Hepatocyte (in vitro differentiated cells): ENCODE measurements around the gene MAP7. TPM values are rescaled to one million over a fixed set of nuclear protein-coding genes. Genes with fewer than 3 reads are reported as not detected.
A peak's percentile ranks its signal among the peaks of the same experiment; 100 is the strongest.

Experiments used
- DNase-seq: peaks from one replicate; pipeline ENCODE4 v3.0.0-alpha.2; 2016; ENCODE audit warnings: low spot score
- H2AFZ ChIP-seq: fragments of 200-600 bp; sonication (generic); 2 replicates; pipeline ENCODE4 v1.6.0; 2016; ENCODE audit warnings: antibody characterized with exemption, mild to moderate bottlenecking
- H3K27ac ChIP-seq: fragments of 200-600 bp; sonication (generic); 2 replicates; pipeline ENCODE4 v1.5.1; 2016; ENCODE audit warnings: mild to moderate bottlenecking
- H3K27me3 ChIP-seq: fragments of 200-600 bp; sonication (generic); 2 replicates; pipeline ENCODE4 v1.6.1; 2016
- H3K36me3 ChIP-seq: fragments of 200-600 bp; sonication (generic); replicated peaks from 2 replicates; pipeline ENCODE4 v1.5.1; 2016; ENCODE audit warnings: low read depth; ENCODE audit not compliant: insufficient read depth
- H3K4me1 ChIP-seq: fragments of 200-600 bp; sonication (generic); 2 replicates; pipeline ENCODE4 v1.5.1; 2016; ENCODE audit warnings: mild to moderate bottlenecking, moderate library complexity; ENCODE audit not compliant: insufficient read depth
- H3K4me2 ChIP-seq: fragments of 200-600 bp; sonication (generic); 2 replicates; pipeline ENCODE4 v1.6.0; 2016
- H3K4me3 ChIP-seq: fragments of 200-600 bp; sonication (generic); 2 replicates; pipeline ENCODE4 v1.5.1; 2016; ENCODE audit warnings: mild to moderate bottlenecking
- H3K79me2 ChIP-seq: fragments of 200-600 bp; sonication (generic); 2 replicates; pipeline ENCODE4 v1.6.0; 2017; ENCODE audit warnings: mild to moderate bottlenecking
- H3K9me2 ChIP-seq: fragments of 200-600 bp; sonication (generic); replicated peaks from 2 replicates; pipeline ENCODE4 v1.6.0; 2017; ENCODE audit warnings: mild to moderate bottlenecking; ENCODE audit not compliant: insufficient read depth
- H3K9me3 ChIP-seq: fragments of 200-600 bp; sonication (generic); 2 replicates; pipeline ENCODE4 v1.5.1; 2016; ENCODE audit warnings: low read depth, mild to moderate bottlenecking
- H4K20me1 ChIP-seq: fragments of 200-600 bp; sonication (generic); 2 replicates; pipeline ENCODE4 v1.6.0; 2016; ENCODE audit warnings: mild to moderate bottlenecking; ENCODE audit not compliant: insufficient read depth, poor library complexity, severe bottlenecking
- EZH2 ChIP-seq: fragments of 200-600 bp; sonication (generic); IDR thresholded peaks from 2 replicates; pipeline ENCODE4 v1.6.1; 2016; ENCODE audit warnings: antibody characterized with exemption, mild to moderate bottlenecking, borderline replicate concordance
- EZH2phosphoT487 ChIP-seq: fragments of 200-600 bp; sonication (generic); IDR thresholded peaks from one replicate; pipeline ENCODE4 v1.6.1; 2018; ENCODE audit warnings: antibody characterized with exemption, mild to moderate bottlenecking, low read depth, moderate library complexity; ENCODE audit not compliant: unreplicated experiment, severe bottlenecking
- WGBS: methylation state at CpG from one replicate; pipeline ENCODE4 v1.1.6; 2016; ENCODE audit warnings: low lambda C conversion rate; ENCODE audit errors: missing lambda C conversion rate; 5-methylcytosine and 5-hydroxymethylcytosine counted together
- polyA plus RNA-seq: library from polyadenylated mRNA; unstranded; fragments of >200 nt; fragmentation: Nextera tagmentation; extraction: Ambion mirVana; gene quantifications from 2 replicates; pipeline ENCODE4 v1.2.1, GENCODE V29; 2016
- total RNA-seq: library from RNA; depleted of rRNA; stranded (reverse); fragments of >200 nt; gene quantifications from 2 replicates; pipeline ENCODE4 v1.2.3, GENCODE V29; 2014
- TF ChIP-seq, protein P1 (sequence below): fragments of 200-600 bp; sonication (generic); IDR thresholded peaks from 2 replicates; pipeline ENCODE4 v1.5.1; 2016; ENCODE audit warnings: antibody characterized with exemption, mild to moderate bottlenecking; ENCODE audit not compliant: poor library complexity

Gene MAP7
- total and polyA plus RNA-seq, 2 experiments from 2014 or later: 13.4 to 22.9 TPM

DNA sequence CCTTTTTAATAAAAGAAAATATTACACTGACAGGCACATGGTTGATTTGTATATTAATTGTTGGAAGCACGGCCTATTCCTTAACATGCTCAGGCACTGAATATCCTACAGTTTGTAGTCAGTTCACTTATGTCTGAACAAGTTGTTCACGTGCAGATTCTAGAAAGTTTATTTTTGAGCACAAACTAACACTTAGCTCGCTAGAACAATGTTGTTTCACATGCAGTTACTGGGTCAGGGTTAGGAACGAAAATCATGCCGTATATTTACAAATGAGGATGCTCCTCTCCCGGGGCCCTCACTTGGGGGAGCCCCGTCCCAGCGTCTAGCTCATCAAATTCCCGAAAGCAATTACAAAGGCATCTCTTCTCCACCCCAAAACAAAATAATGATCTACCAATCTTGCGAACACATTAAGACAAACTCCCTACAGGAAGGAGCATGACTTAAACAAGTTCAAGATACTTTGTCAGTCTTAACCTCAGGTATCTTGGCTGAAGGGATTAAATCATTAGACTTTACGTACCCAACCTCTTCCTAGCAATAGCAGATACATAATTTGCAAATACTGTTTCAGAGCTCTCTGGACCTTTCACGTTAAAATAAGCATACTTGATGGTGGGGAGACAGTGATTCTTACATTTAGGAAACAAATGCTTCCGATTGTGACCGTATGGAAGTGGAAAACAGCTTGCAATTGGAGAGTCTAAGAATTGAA is 1.5 kb downstream of the MAP7 start:
- peaks cover 11% of the 10 kb centered on the region for H3K27me3 ChIP-seq
- no peak for DNase-seq
- no peaks in the 10 kb centered on the region for H3K36me3 ChIP-seq
- H3K4me3 ChIP-seq: peak overlapping the region; percentile 68
- peaks cover 54% of the 10 kb centered on the region for H3K79me2 ChIP-seq
- TF ChIP-seq, protein P1, sequence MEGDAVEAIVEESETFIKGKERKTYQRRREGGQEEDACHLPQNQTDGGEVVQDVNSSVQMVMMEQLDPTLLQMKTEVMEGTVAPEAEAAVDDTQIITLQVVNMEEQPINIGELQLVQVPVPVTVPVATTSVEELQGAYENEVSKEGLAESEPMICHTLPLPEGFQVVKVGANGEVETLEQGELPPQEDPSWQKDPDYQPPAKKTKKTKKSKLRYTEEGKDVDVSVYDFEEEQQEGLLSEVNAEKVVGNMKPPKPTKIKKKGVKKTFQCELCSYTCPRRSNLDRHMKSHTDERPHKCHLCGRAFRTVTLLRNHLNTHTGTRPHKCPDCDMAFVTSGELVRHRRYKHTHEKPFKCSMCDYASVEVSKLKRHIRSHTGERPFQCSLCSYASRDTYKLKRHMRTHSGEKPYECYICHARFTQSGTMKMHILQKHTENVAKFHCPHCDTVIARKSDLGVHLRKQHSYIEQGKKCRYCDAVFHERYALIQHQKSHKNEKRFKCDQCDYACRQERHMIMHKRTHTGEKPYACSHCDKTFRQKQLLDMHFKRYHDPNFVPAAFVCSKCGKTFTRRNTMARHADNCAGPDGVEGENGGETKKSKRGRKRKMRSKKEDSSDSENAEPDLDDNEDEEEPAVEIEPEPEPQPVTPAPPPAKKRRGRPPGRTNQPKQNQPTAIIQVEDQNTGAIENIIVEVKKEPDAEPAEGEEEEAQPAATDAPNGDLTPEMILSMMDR: no peak
- TF ChIP-seq EZH2: peak; percentile 11
- H2AFZ ChIP-seq: peak overlapping the region; percentile 77
- no peaks in the 10 kb centered on the region for H3K4me1 ChIP-seq
- no peaks in the 10 kb centered on the region for H3K9me3 ChIP-seq
- H4K20me1 ChIP-seq: peaks cover 6% of the 10 kb centered on the region
- 37% methylated on average over 14 of the region's 14 CpGs for WGBS
- H3K9me2 ChIP-seq: no peaks in the 10 kb centered on the region
- peak overlapping the region; percentile 95 for H3K27ac ChIP-seq
- H3K4me2 ChIP-seq: peak overlapping the region; percentile 95

DNA sequence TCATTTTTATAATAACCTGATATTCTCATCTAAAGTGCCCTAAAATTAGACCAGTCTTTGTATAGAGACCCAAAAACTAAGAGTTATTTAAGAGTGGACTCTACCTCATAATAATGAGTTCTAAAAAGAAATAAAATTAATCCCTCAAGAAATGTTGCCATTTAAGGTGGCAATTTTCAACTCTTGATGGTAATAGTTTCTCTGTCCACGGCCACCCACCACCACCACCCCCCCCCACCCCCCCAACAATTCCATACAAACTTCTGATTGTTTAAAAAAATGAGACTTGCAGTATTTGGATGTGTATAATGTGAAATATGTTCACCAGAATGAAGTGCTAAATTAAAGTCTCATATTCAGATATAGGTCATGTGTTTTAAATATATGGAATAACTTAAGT is 2.4 kb downstream of the MAP7 start:
- Histone ChIP-seq H3K4me1 (no peaks in the 10 kb centered on the region), H3K9me3 (no peaks in the 10 kb centered on the region), H3K4me2 (no peak overlapping the region), H2AFZ (no peak overlapping the region), H3K27ac (no peak overlapping the region), H3K4me3 (no peak overlapping the region), H3K36me3 (no peaks in the 10 kb centered on the region), H4K20me1 (peaks cover 6% of the 10 kb centered on the region), H3K27me3 (peaks cover 11% of the 10 kb centered on the region), H3K9me2 (no peaks in the 10 kb centered on the region), H3K79me2 (peaks cover 62% of the 10 kb centered on the region)
- DNase-seq: no peak
- WGBS: 82% methylated on average over 1 of the region's 1 CpG
- TF ChIP-seq EZH2 (no peak), EZH2phosphoT487 (no peak)
- TF ChIP-seq, protein P1: no peak

DNA sequence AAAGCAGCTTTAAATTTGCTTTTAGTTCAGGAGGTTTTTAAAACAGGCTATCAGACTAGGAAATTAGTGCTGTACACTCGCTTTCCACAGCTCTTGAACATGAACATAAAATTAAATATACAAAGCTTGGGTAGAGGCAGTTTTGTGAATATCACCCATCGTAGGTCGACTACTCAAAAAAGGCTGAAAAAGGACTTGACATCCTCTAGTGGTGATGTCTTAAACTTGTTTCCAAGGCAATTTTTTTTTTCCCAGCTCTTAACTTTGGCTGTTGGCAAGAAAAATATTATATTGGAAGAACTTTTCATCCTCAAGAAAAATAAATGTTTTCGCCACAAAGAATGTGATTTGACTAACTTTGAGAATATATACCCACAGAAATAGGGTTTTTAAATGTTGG is 2.9 kb downstream of the MAP7 start:
- H3K4me3 ChIP-seq: no peak overlapping the region
- no peaks in the 10 kb centered on the region for H3K9me3 ChIP-seq
- no peaks in the 10 kb centered on the region for H3K9me2 ChIP-seq
- no peaks in the 10 kb centered on the region for H3K4me1 ChIP-seq
- H3K27ac ChIP-seq: no peak overlapping the region
- peaks cover 67% of the 10 kb centered on the region for H3K79me2 ChIP-seq
- H3K36me3 ChIP-seq: no peaks in the 10 kb centered on the region
- 36% methylated on average over 4 of the region's 4 CpGs for WGBS
- TF ChIP-seq EZH2: no peak
- TF ChIP-seq, protein P1: peak; percentile 66
- peak; percentile 56 for DNase-seq
- H2AFZ ChIP-seq: no peak overlapping the region
- H3K4me2 ChIP-seq: no peak overlapping the region
- H3K27me3 ChIP-seq: peaks cover 10% of the 10 kb centered on the region
- H4K20me1 ChIP-seq: peaks cover 6% of the 10 kb centered on the region
